ENCODE results near the gene NAV2.
A peak's percentile ranks its signal among the peaks of the same experiment; 100 is the strongest.

The NAV2 gene

GRCh38 chr11:20161230-20161918 is 448.7 kb downstream of the NAV2 start:
- peak; percentile 17 for DNase-seq (ENCODE audit: low spot score)
- in situ Hi-C loops (cut with MboI; ENCODE audit: low sequenced_read_pairs, unreplicated experiment) = no loop called here
- TF ChIP-seq CTCF (IDR thresholded peaks at IDR 0.05; ENCODE audit: borderline replicate concordance, control extremely low read depth, extremely low read depth, insufficient read depth, missing control alignments) = no peak

GRCh38 chr11:20161923-20162744 is 449.5 kb downstream of the NAV2 start:
- DNase-seq (ENCODE audit: low spot score) = peak; percentile 21
- no peak for TF ChIP-seq CTCF (IDR thresholded peaks at IDR 0.05; ENCODE audit: borderline replicate concordance, control extremely low read depth, extremely low read depth, insufficient read depth, missing control alignments)
- in situ Hi-C loops (cut with MboI; ENCODE audit: low sequenced_read_pairs, unreplicated experiment) = no loop called here

GRCh38 chr11:20162824-20163782 is 450.5 kb downstream of the NAV2 start:
- peak; percentile 36 for DNase-seq (ENCODE audit: low spot score)
- TF ChIP-seq CTCF (IDR thresholded peaks at IDR 0.05; ENCODE audit: borderline replicate concordance, control extremely low read depth, extremely low read depth, insufficient read depth, missing control alignments) = no peak
- in situ Hi-C loops (cut with MboI; ENCODE audit: low sequenced_read_pairs, unreplicated experiment) = no loop called here

- TF ChIP-seq CTCF (IDR thresholded peaks at IDR 0.05; ENCODE audit: borderline replicate concordance, control extremely low read depth, extremely low read depth, insufficient read depth, missing control alignments) = no peak
- DNase-seq (ENCODE audit: low spot score) = peak; percentile 12
- in situ Hi-C loops (cut with MboI; ENCODE audit: low sequenced_read_pairs, unreplicated experiment) = no loop called here
These were observed 451.3 kb downstream of the NAV2 start for GRCh38 chr11:20163783-20164481.
